Endothelial cell of umbilical vein (primary cell): ENCODE data around the gene MACROH2A1.

ENCODE experiments used
- CTCF ChIP-seq, 2 donors: IDR thresholded peaks; 1 replicate in 1 of 2; 2 replicates in 1 of 2; pipeline ENCODE4 v1.5.1; 2011; ENCODE audit warnings: low read length in 2 of 2, mild to moderate bottlenecking in 2 of 2, moderate library complexity in 2 of 2, control low read depth in 1 of 2, inconsistent platforms in 1 of 2, low read depth in 1 of 2; ENCODE audit not compliant: insufficient read depth in 1 of 2; ENCODE audit errors: extremely low read depth in 1 of 2
- EZH2 ChIP-seq: IDR thresholded peaks from 2 replicates; pipeline ENCODE4 v1.6.1; 2012; ENCODE audit warnings: borderline replicate concordance, low read depth, mild to moderate bottlenecking, moderate library complexity, low read length, inconsistent platforms; ENCODE audit not compliant: severe bottlenecking
- JUN ChIP-seq: IDR thresholded peaks from 2 replicates; pipeline ENCODE4 v1.6.1; 2011; ENCODE audit warnings: borderline replicate concordance, low read depth; ENCODE audit not compliant: insufficient read length, insufficient read depth
- POLR2A ChIP-seq: IDR thresholded peaks from 2 replicates; pipeline ENCODE4 v1.6.1; 2012; ENCODE audit warnings: low read depth, mild to moderate bottlenecking, control low read depth, low read length
- POLR2AphosphoS5 ChIP-seq: IDR thresholded peaks from 2 replicates; pipeline ENCODE4 v1.6.1; 2012; ENCODE audit warnings: low read depth, mild to moderate bottlenecking, control low read depth, low read length, moderate library complexity; ENCODE audit not compliant: insufficient read depth

GRCh38 chr5:135448071-135448739 is 49.2 kb upstream of the MACROH2A1 start:
- no peak for TF ChIP-seq CTCF (IDR thresholded peaks at IDR 0.05; ENCODE audit: extremely low read depth in 1 of 2, insufficient read depth in 1 of 2, low read depth in 1 of 2, low read length in 2 of 2)
- no peak for TF ChIP-seq POLR2A
- no peak for TF ChIP-seq EZH2
- TF ChIP-seq POLR2AphosphoS5, result no peak
- no peak for TF ChIP-seq JUN
